Prostate gland (tissue), 2 donors: ENCODE data around the gene TM9SF1.

Experiments
- CTCF ChIP-seq, 4 experiments: fragments of 200-600 bp in 2 of 4; fragments of 450-650 bp in 2 of 4; sonication (generic) in 2 of 4; IDR thresholded peaks; 1 replicate in 3 of 4; 2 replicates in 1 of 4; pipeline ENCODE4 v1.5.1; 2016 to 2019; ENCODE audit warnings: antibody characterized with exemption in 4 of 4, mild to moderate bottlenecking in 2 of 4, moderate library complexity in 2 of 4
- POLR2A ChIP-seq: fragments of 450-650 bp; IDR thresholded peaks from one replicate; pipeline ENCODE4 v1.6.1; 2016; ENCODE audit warnings: antibody characterized with exemption, mild to moderate bottlenecking
- POLR2AphosphoS5 ChIP-seq: sonication (generic); formaldehyde crosslinking; IDR thresholded peaks from one replicate; pipeline ENCODE4 v1.6.1; 2017; ENCODE audit warnings: antibody characterized with exemption

- no peak for TF ChIP-seq POLR2A
- no peak for TF ChIP-seq CTCF (IDR thresholded peaks at IDR 0.05)
- TF ChIP-seq POLR2AphosphoS5, result no peak
These were observed 13.7 kb downstream of the TM9SF1 start for GRCh38 chr14:24181371-24182077.
